ENCODE measurements around the gene PXMP4. TPM values are rescaled to one million over a fixed set of nuclear protein-coding genes. Genes with fewer than 3 reads are reported as not detected.

Gene PXMP4
- total RNA-seq, 2 experiments from 2014 or later: 8.7 to 11.6 TPM

- no peaks in the 10 kb centered on the region for H3K27me3 Mint-ChIP-seq
- no peak for DNase-seq
- peak overlapping the region; percentile 43 for H3K4me3 Mint-ChIP-seq
- POLR2A ChIA-PET: interaction anchor here (1.2 to 2.1 kb wide), 2 partner anchors 20 to 197 kb away, joined by 3 to 12 read pairs; partner anchors contain the start of genes ACTL10 and CBFA2T2
- H3K27ac Mint-ChIP-seq: peak overlapping the region; percentile 32
- peaks cover 64% of the 10 kb centered on the region for H3K4me1 Mint-ChIP-seq (ENCODE audit: low read depth)
- CTCF ChIA-PET: interaction anchor here (1.2 to 3.5 kb wide), 3 partner anchors 19 to 46 kb away, joined by 3 to 28 read pairs (median 4); partner anchors contain the start of genes ACTL10 and PXMP4
- H3K9me3 Mint-ChIP-seq: no peaks in the 10 kb centered on the region
- intact Hi-C loops (cut with micrococcal nuclease): loop anchor here (1.0 to 5.0 kb wide), 5 partner anchors 24 to 425 kb away; partner anchors contain the start of genes C20orf144, CHMP4B, EIF2S2 and PXMP4
- H3K36me3 Mint-ChIP-seq: peaks cover 14% of the 10 kb centered on the region
Measured at GRCh38 chr20:33686984-33687366, 33.1 kb downstream of the PXMP4 start.

DNA sequence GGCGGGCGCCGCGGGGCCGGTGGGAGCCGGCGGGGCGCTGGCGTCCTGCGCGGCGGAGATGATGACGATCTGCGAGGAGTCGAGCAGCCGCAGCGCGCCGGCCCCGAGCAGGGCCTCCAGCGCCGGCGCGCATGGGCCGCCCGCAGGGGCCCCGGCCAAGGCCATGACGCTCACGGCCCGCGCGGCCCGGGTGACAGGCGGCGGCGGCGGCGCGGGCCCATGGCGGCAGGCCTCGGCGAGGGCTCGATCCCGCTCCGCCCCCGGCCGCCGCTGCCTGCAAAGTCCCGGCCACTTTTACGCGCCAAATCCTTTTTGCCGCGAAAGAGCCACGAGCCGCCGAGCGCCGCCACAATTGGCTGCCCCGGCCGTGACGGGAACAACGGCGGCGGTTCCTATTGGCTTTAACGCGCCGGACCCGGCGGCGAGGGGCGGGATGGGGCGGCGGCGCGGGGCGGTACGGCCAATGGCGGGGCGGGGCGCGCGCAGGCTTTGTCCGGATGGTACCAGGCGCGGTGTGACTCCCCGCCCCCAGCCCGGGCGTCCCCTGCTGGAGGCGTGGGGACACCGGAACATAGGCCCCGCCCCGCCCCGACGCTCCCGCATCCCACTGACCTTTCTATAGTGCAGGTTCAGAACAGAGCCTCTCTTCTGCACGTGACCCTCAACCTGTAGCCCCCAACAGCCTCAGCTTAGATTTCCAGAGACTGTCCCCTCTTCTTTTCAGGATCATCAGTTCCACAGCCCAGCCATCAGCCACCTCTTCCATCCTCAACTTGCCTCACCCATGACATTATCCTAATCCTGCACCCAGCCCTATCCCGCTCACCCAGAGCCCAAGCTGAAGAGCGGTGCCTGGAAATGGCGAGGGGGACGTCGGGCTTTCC lies 33.8 kb downstream of the PXMP4 start, which contains the start of gene E2F1:
Gene E2F1, minus strand, starts transcription at position 286 of the 884 bp plus-strand sequence. Its CDS starts 121 bp downstream, at position 165.
- Mint-ChIP-seq H3K4me1 (ENCODE audit: low read depth) (peaks cover 70% of the 10 kb centered on the region), H3K4me3 (peak within 1 kb of the TSS; percentile 93), H3K27ac (peak within 1 kb of the TSS; percentile 87), H3K36me3 (peaks cover 14% of the 10 kb centered on the region), H3K27me3 (no peaks in the 10 kb centered on the region), H3K9me3 (no peaks in the 10 kb centered on the region)
- intact Hi-C loops (cut with micrococcal nuclease): loop anchor here (1.0 to 5.0 kb wide), 5 partner anchors 24 to 426 kb away; partner anchors contain the start of genes C20orf144, CHMP4B, EIF2S2 and PXMP4
- CTCF ChIA-PET: interaction anchor here (1.2 to 3.5 kb wide), 5 partner anchors 19 to 46 kb away, joined by 3 to 28 read pairs (median 5); partner anchors contain the start of genes ACTL10 and PXMP4
- peak; percentile 98 for DNase-seq
- POLR2A ChIA-PET: interaction anchor here (1.0 to 3.5 kb wide), 5 partner anchors 12 to 307 kb away, joined by 3 to 21 read pairs (median 7); partner anchors contain the start of genes ACTL10 and NECAB3

DNA sequence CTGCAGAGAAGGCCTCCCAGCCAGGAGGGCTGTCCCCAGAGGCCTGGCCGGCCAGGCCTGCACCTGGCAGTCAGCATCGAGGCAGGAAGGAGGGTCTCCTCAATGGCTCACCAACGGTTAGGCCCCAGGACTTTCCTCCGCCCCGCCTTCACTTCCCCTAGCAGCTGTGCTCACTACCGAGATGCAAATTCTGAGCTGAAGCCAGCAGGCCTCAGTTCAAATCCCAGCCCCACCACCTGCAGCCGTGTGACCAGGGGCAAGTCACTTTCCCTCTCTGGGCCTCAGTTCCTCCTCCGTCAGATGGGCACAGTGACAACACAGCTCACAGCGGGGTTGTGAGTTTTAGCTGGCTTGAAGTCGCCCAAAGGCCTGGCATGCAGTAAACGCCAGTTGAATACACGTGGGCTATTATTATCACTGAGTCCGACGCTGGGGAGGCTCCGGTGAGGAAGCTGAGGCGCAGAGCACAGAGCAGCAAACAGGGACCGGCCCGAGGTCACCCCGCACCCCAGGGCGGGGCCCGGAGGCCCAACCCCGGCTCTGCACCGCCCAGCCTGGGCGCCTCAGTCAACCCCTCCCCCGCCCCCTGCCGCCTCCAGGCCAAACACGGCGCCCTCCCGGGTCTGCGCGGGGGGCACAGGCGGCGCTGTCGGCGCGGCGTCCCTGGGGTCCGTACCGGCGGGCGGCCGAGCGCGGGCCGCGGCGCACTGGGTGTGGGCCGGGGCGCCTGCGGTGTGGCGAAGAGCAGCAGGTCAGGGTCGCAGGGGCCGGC lies 34.6 kb downstream of the PXMP4 start:
- peak overlapping the region; percentile 93 for H3K4me3 Mint-ChIP-seq
- no peaks in the 10 kb centered on the region for H3K9me3 Mint-ChIP-seq
- intact Hi-C loops (cut with micrococcal nuclease): loop anchor here (1.0 to 5.0 kb wide), 5 partner anchors 23 to 427 kb away; partner anchors contain the start of genes C20orf144, CHMP4B, EIF2S2 and PXMP4
- peak overlapping the region; percentile 87 for H3K27ac Mint-ChIP-seq
- peak; percentile 83 for DNase-seq
- ChIA-PET CTCF (interaction anchor here (1.2 to 3.4 kb wide), 3 partner anchors 18 to 34 kb away, joined by 5 to 17 read pairs (median 5); partner anchors contain the start of genes ACTL10 and PXMP4), POLR2A (interaction anchor here (1.0 to 3.5 kb wide), 7 partner anchors 11 to 308 kb away, joined by 3 to 21 read pairs (median 5); partner anchors contain the start of genes ACTL10, NECAB3 and PXMP4)
- H3K36me3 Mint-ChIP-seq: peaks cover 15% of the 10 kb centered on the region
- H3K27me3 Mint-ChIP-seq: no peaks in the 10 kb centered on the region
- H3K4me1 Mint-ChIP-seq (ENCODE audit: low read depth): peaks cover 79% of the 10 kb centered on the region

DNA sequence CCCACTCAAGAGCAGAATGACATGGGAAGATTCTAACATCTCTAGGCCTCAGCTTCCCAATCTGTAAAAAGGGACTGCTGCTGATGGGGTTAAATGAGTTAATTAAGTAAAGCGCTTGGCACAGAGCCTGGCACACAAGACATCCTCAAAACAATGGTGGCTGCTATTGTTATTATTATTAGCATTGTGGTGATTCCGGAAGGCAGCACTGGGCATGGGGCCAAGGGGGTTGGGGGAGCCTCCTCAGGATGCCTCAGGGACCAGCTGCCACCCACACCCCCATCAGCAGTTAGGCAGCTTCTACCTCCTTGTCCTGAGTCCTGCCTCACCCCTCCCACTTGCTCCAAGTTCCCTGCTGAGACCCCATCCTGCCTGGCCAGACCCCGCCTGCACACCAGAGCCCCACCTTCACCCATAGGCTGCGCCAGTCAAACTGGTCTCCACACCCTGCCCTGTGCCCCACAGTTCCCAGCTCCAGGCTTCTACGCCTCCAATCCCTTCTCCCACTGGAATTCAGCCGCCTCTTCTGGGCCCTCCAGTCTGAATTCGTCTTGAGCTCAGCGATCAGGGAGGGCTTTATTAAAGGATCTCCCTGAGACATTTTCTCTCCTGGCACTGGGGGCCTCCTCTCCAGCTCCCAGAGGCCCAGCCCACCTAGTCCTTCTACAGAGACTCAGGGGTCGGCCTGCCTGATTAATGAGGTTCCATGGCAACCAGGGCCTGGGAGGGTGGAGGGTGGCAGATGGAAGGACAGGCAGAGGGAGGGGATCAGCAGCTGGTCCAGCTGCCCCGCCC lies 35.4 kb downstream of the PXMP4 start:
- Mint-ChIP-seq H3K27ac (peak overlapping the region; percentile 58), H3K4me3 (peak overlapping the region; percentile 93), H3K27me3 (no peaks in the 10 kb centered on the region), H3K4me1 (ENCODE audit: low read depth) (peaks cover 81% of the 10 kb centered on the region), H3K36me3 (peaks cover 15% of the 10 kb centered on the region), H3K9me3 (no peaks in the 10 kb centered on the region)
- ChIA-PET CTCF (interaction anchor here (1.2 to 3.4 kb wide), 3 partner anchors 17 to 35 kb away, joined by 5 to 17 read pairs (median 5); partner anchors contain the start of genes ACTL10 and PXMP4), POLR2A (interaction anchor here (1.0 to 3.5 kb wide), 7 partner anchors 10 to 309 kb away, joined by 3 to 21 read pairs (median 5); partner anchors contain the start of genes ACTL10, NECAB3 and PXMP4)
- no peak for DNase-seq
- intact Hi-C loops (cut with micrococcal nuclease): loop anchor here (5.0 kb wide), 1 partner anchor 428 kb away; the partner anchor contains the start of gene EIF2S2

DNA sequence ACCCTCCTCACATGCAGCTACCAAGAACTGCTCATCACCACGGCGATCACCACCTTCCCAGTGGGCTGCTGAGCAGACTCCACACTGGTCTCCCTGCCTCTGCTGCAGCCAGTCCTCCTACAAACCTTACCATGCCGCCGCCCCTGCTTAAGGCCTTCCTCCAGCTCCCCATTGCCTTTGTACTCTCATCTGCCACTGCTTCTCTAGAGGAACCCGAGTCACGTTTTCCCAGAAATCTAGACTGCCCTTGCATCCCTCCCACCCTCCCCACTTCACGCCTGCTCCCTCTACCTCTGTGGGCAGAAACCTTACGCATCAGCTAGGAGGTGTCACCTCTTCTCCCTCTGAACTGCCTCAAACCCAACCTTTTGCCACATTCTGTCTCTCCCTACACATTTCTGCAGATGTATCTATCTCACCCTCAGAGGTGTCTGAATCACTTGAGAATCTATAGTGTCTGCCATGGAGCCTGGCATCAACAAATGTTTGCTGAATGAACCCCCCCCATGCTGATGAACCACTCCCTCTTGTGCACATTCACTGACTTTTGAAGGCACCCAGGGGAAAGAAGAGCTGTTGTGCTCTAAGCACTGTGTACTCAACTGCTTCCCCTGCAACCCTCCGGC lies 38.3 kb downstream of the PXMP4 start:
- H3K9me3 Mint-ChIP-seq: no peaks in the 10 kb centered on the region
- intact Hi-C loops (cut with micrococcal nuclease): loop anchor here (1.0 kb wide), 1 partner anchor 38 kb away; the partner anchor contains the start of gene PXMP4
- H3K36me3 Mint-ChIP-seq: peaks cover 41% of the 10 kb centered on the region
- H3K4me3 Mint-ChIP-seq: peak overlapping the region; percentile 14
- H3K27me3 Mint-ChIP-seq: no peaks in the 10 kb centered on the region
- H3K27ac Mint-ChIP-seq: peak overlapping the region; percentile 62
- DNase-seq: peak; percentile 60
- peaks cover 70% of the 10 kb centered on the region for H3K4me1 Mint-ChIP-seq (ENCODE audit: low read depth)
- POLR2A ChIA-PET: interaction anchor here (1.0 to 1.3 kb wide), 4 partner anchors 13 to 77 kb away, joined by 3 to 6 read pairs (median 4); partner anchors contain the start of gene ACTL10
- CTCF ChIA-PET: interaction anchor here (0.7 kb wide), 1 partner anchor 14 kb away, joined by 3 read pairs; no protein-coding TSS in a partner anchor

DNA sequence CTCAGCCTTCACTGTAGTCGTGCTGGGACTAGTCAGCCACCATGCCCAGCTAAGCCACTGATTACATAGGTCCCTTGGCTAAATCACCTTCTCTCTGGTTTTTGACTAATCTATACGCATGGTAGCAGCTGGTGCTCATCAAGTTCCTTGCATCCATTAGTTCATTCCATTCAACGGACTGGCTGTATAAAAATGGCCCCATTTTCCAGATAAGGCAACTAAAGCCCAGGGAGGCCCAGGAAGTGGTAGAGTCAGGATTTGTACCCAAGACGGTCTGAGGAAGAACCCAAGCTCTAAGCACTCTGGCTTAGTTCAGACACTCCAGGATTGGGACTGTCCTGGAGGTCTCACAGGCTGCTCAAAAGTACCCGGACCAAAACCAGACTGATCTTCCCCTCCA lies 38.8 kb downstream of the PXMP4 start:
- Mint-ChIP-seq H3K27ac (peak overlapping the region; percentile 62), H3K36me3 (peaks cover 45% of the 10 kb centered on the region), H3K27me3 (no peaks in the 10 kb centered on the region), H3K4me3 (peak overlapping the region; percentile 14), H3K9me3 (no peaks in the 10 kb centered on the region), H3K4me1 (ENCODE audit: low read depth) (peaks cover 68% of the 10 kb centered on the region)
- intact Hi-C loops (cut with micrococcal nuclease): no loop called here
- ChIA-PET POLR2A (interaction anchor here (1.0 to 1.3 kb wide), 5 partner anchors 13 to 76 kb away, joined by 3 to 6 read pairs (median 4); partner anchors contain the start of gene ACTL10), CTCF (interaction anchor here (3.8 kb wide), 1 partner anchor 14 kb away, joined by 42 read pairs; the partner anchor contains the start of gene ACTL10)
- DNase-seq: no peak

DNA sequence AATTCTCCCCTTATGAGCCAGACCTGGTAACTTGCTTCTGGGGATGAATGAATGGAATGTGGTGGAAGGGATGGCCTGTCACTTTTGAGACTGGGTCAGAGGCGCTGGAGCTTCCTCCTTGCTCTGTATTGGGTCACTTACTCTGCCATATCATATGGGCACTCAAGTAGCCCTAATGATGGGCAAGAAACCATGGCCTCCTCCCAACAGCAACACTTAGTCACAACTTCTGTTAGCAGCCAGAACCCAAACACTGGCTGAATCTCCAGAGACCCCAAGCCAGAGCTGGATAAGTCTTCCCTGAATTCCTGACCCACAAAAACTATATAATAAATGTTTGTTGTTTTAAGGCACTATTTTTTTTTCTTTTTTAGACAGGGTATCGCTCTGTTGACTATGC lies 39.4 kb downstream of the PXMP4 start:
- peaks cover 48% of the 10 kb centered on the region for H3K36me3 Mint-ChIP-seq
- no peaks in the 10 kb centered on the region for H3K27me3 Mint-ChIP-seq
- no peaks in the 10 kb centered on the region for H3K9me3 Mint-ChIP-seq
- H3K4me3 Mint-ChIP-seq: no peak overlapping the region
- ChIA-PET POLR2A (interaction anchor here (1.0 to 2.1 kb wide), 6 partner anchors 12 to 76 kb away, joined by 3 to 9 read pairs (median 4); partner anchors contain the start of gene ACTL10), CTCF (interaction anchor here (1.0 to 3.8 kb wide), 2 partner anchors 13 to 237 kb away, joined by 3 to 42 read pairs; partner anchors contain the start of genes ACTL10 and SNTA1)
- intact Hi-C loops (cut with micrococcal nuclease): no loop called here
- H3K4me1 Mint-ChIP-seq (ENCODE audit: low read depth): peaks cover 69% of the 10 kb centered on the region
- peak overlapping the region; percentile 46 for H3K27ac Mint-ChIP-seq
- DNase-seq: no peak

DNA sequence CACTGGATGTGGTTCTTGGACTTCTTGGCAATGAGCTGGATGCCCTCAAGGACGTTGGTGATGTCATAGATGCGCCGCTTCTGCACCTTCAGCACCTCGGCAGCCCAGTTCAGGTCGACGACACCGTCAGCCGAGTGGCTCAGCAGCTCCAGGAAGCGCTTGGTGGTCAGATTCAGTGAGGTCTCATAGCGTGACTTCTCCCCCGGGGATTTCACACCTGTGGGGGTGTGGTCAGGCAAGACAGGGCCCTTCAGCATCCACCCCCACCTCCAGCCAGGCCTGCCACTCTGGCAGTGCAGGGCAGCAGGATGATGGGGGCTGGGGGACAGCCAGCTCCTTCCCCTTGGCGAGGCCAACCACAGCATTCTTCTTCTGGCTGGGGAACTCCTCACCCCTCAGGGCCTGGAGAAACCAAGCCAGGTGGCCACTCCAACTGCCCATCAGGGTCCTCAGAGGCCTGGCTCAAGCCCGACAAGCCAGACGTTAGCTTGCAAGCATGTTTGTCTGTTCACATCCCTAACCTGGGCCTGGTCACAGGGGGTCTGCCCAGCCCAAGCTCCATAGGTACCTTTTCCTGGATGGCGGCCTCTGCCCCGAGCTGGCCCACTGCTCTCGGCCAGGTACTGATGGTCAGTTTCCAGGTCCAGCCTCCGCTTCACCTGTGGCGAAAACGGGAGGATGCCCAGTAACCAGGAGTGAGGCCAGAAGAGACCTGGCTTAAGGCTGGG lies 40.2 kb downstream of the PXMP4 start:
- intact Hi-C loops (cut with micrococcal nuclease): no loop called here
- DNase-seq: peak; percentile 79
- H3K4me1 Mint-ChIP-seq (ENCODE audit: low read depth): peaks cover 69% of the 10 kb centered on the region

GRCh38 chr20:33677991-33678702 lies 42.0 kb downstream of the PXMP4 start:
- Mint-ChIP-seq H3K9me3 (no peaks in the 10 kb centered on the region), H3K4me1 (ENCODE audit: low read depth) (peaks cover 67% of the 10 kb centered on the region), H3K36me3 (peaks cover 39% of the 10 kb centered on the region), H3K27me3 (no peaks in the 10 kb centered on the region), H3K27ac (peak overlapping the region; percentile 43), H3K4me3 (no peak overlapping the region)
- ChIA-PET POLR2A (interaction anchor here (0.7 to 1.8 kb wide), 3 partner anchors 11 to 54 kb away, joined by 3 to 6 read pairs (median 3); partner anchors contain the start of genes ACTL10 and ZNF341), CTCF (interaction anchor here (1.9 to 3.8 kb wide), 2 partner anchors 11 to 14 kb away, joined by 6 to 42 read pairs; partner anchors contain the start of gene ACTL10)
- DNase-seq: no peak
- intact Hi-C loops (cut with micrococcal nuclease): no loop called here

More for the DNA sequence above, 40.2 kb downstream of the PXMP4 start:
- Mint-ChIP-seq H3K27me3 (no peaks in the 10 kb centered on the region), H3K4me3 (no peak overlapping the region), H3K27ac (peak overlapping the region; percentile 80), H3K9me3 (no peaks in the 10 kb centered on the region), H3K36me3 (peaks cover 43% of the 10 kb centered on the region)
- POLR2A ChIA-PET: interaction anchor here (0.6 to 2.1 kb wide), 8 partner anchors 12 to 190 kb away, joined by 3 to 12 read pairs (median 4); partner anchors contain the start of genes ACTL10, CBFA2T2, PXMP4 and ZNF341
- CTCF ChIA-PET: interaction anchor here (0.6 to 3.8 kb wide), 5 partner anchors 8 to 237 kb away, joined by 3 to 42 read pairs (median 3); partner anchors contain the start of genes ACTL10 and SNTA1
